ENCODE measurements around the gene CD74.

Gene CD74

DNA sequence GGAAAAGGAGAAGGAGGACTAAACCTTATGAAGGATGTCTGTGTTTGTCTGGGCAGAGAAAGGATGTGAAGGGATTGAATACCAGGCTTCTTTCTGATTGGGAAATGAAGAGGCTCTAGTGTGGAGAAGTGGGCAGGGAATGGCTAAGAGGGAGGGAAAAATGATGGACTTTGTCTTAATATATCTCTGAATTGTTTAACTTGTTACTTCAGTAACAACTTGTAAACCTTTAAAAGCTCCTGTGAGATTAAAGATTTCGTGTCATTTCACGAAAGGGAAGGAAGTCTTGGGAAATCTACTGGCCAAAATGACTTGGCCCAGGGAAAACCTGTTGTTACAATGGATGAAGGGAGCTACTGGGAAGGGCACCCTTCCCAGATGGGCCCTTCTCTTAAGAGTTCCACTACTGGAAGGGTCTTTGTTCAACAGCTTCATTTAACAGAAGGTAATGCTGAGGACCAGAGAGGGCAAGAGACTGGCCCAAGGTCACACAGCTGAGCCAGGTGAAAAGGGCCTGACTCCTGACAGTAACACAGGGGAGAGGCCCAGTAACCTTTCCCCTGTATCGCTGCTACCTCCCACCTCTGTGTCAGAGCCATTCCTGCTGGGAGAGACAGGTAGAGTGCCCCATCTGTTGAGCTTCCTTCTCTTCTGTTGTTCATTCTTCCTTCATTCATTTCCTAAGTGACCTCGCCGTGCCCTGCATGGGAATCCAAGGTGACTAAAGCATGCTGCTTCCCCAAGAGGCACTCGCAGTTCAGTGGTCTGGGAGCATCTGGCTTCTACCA lies 60.3 kb downstream of the CD74 start:
- H3K27ac Mint-ChIP-seq: no peak overlapping the region
- no peak overlapping the region for H3K4me3 Mint-ChIP-seq
- no peaks in the 10 kb centered on the region for H3K27me3 Mint-ChIP-seq
- no peaks in the 10 kb centered on the region for H3K36me3 Mint-ChIP-seq (ENCODE audit: low read depth)
- no peaks in the 10 kb centered on the region for H3K9me3 Mint-ChIP-seq
- H3K4me1 Mint-ChIP-seq (ENCODE audit: low read depth): peaks cover 17% of the 10 kb centered on the region

All from stimulated activated naive CD8-positive, alpha-beta T cell treated with anti-CD3 and anti-CD28 coated beads, Interleukin-15, Interleukin-2, amounts not matched to agents 100 ng/mL and 50 ng/mL, for 24 hours (primary cell).